Activated T-cell treated with anti-CD3 and anti-CD28 coated beads, Interleukin-2, amount 50 U/mL, for 4 hours (primary cell): ENCODE measurements around the gene NAP1L1. TPM values are rescaled to one million over a fixed set of nuclear protein-coding genes. Genes with fewer than 3 reads are reported as not detected.

Experiments used
- total RNA-seq, 3 donors: library from RNA; stranded (reverse); gene quantifications; one replicate each; pipeline ENCODE4 v1.2.1, GENCODE V29; 2021

Gene NAP1L1
- total RNA-seq, 3 donors from 2014 or later: 918 to 1,002 (median 960) TPM

Other genes with a start within 250 kb of the NAP1L1 start
- 10 to 100 TPM; 36.8 to 52.2 (median 37.2) TPM for gene PHLDA1, start 52.9 kb downstream of the NAP1L1 start, total RNA-seq